IMR-90 (cell line): ENCODE results near the gene EFHC1. TPM values are rescaled to one million over a fixed set of nuclear protein-coding genes. Genes with fewer than 3 reads are reported as not detected.

Source experiments
- ATAC-seq: fragments of 200-7000 bp; cut with Tn5 transposase; 2 replicates; pipeline ENCODE4 v1.9.1; 2020; ENCODE audit warnings: low read depth, mild to moderate bottlenecking, moderate library complexity
- BruUV-seq: library from RNA; stranded (reverse); fragments of 400-500 nt; replicated peaks from 2 replicates; lab custom pipeline; 2021; lab: Mats Ljungman, UMichigan
- CTCF ChIA-PET: fragments of 300-600 bp; formaldehyde crosslinking; extraction: SDS; loops from one replicate; lab custom pipeline; 2021; ENCODE audit warnings: antibody characterized with exemption; lab: Yijun Ruan, JAX
- POLR2A ChIA-PET: fragments of 300-600 bp; sonication (Branson Sonifier 250); formaldehyde crosslinking; loops from one replicate; lab custom pipeline; 2022; ENCODE audit warnings: antibody characterized with exemption; ENCODE audit not compliant: unreplicated experiment; lab: Charles Lee
- DNase-seq: peaks from one replicate; pipeline ENCODE4 v3.0.0; 2013
- H2AFZ ChIP-seq: replicated peaks from 2 replicates; pipeline ENCODE3; 2013; ENCODE audit warnings: low read length, mild to moderate bottlenecking; ENCODE audit not compliant: poor library complexity
- H2AK5ac ChIP-seq: 2 replicates; pipeline ENCODE4 v1.6.1; 2013; ENCODE audit warnings: low read depth, low read length, inconsistent platforms
- H2AK9ac ChIP-seq: replicated peaks from 2 replicates; pipeline ENCODE3; 2013; ENCODE audit warnings: mild to moderate bottlenecking, low read depth, low read length, moderate library complexity; ENCODE audit not compliant: poor library complexity
- H2BK120ac ChIP-seq: 2 replicates; pipeline ENCODE4 v1.6.1; 2013; ENCODE audit warnings: low read depth, low read length, inconsistent platforms
- H2BK15ac ChIP-seq: 3 replicates; pipeline ENCODE4 v1.6.1; 2013; ENCODE audit warnings: low read depth, low read length, inconsistent platforms
- H2BK20ac ChIP-seq: 2 replicates; pipeline ENCODE4 v1.6.1; 2013; ENCODE audit warnings: low read depth, mild to moderate bottlenecking, inconsistent platforms, low read length, moderate library complexity
- H2BK5ac ChIP-seq: 2 replicates; pipeline ENCODE4 v1.6.1; 2013; ENCODE audit warnings: mild to moderate bottlenecking, low read depth, low read length, inconsistent platforms; ENCODE audit not compliant: poor library complexity, severe bottlenecking
- H3K14ac ChIP-seq: replicated peaks from 2 replicates; pipeline ENCODE4 v1.6.1; 2013; ENCODE audit warnings: low read depth, low read length, inconsistent platforms
- H3K18ac ChIP-seq: 2 replicates; pipeline ENCODE4 v1.6.1; 2013; ENCODE audit warnings: low read depth, low read length, control low read depth
- H3K23ac ChIP-seq: 2 replicates; pipeline ENCODE4 v1.6.1; 2013; ENCODE audit warnings: low read depth, low read length, inconsistent platforms
- H3K27ac ChIP-seq: 2 replicates; pipeline ENCODE4 v1.5.1; 2013; ENCODE audit warnings: mild to moderate bottlenecking, control low read depth, low read length; ENCODE audit not compliant: insufficient read depth
- H3K27me3 ChIP-seq: 2 replicates; pipeline ENCODE4 v1.6.1; 2013; ENCODE audit warnings: low read length; ENCODE audit not compliant: control insufficient read depth, insufficient read depth
- H3K36me3 ChIP-seq: 2 replicates; pipeline ENCODE4 v1.6.1; 2013; ENCODE audit warnings: low read length, mixed read lengths; ENCODE audit not compliant: control insufficient read depth, insufficient read depth
- H3K4ac ChIP-seq: 2 replicates; pipeline ENCODE4 v1.6.1; 2013; ENCODE audit warnings: low read depth, low read length, inconsistent platforms
- H3K4me1 ChIP-seq: 2 replicates; pipeline ENCODE4 v1.6.1; 2013; ENCODE audit warnings: low read length, mixed read lengths; ENCODE audit not compliant: control insufficient read depth, insufficient read depth
- H3K4me2 ChIP-seq: 2 replicates; pipeline ENCODE4 v1.6.1; 2013; ENCODE audit warnings: low read depth, mild to moderate bottlenecking, control low read depth, low read length, moderate library complexity
- H3K4me3 ChIP-seq: 2 replicates; pipeline ENCODE4 v1.5.1; 2013; ENCODE audit warnings: low read depth, mild to moderate bottlenecking, control low read depth, low read length, moderate library complexity; ENCODE audit not compliant: insufficient read depth
- H3K56ac ChIP-seq: 2 replicates; pipeline ENCODE4 v1.6.1; 2013; ENCODE audit warnings: low read length, inconsistent platforms; ENCODE audit not compliant: insufficient read depth; ENCODE audit errors: extremely low read depth
- H3K79me1 ChIP-seq, 2 experiments: 2 replicates each; pipeline ENCODE4 v1.6.1; 2013; ENCODE audit warnings: low read length in 2 of 2, inconsistent platforms in 1 of 2, low read depth in 1 of 2
- H3K9ac ChIP-seq: 2 replicates; pipeline ENCODE4 v1.6.1; 2013; ENCODE audit warnings: low read depth, low read length, control low read depth
- H3K9me1 ChIP-seq: 2 replicates; pipeline ENCODE4 v1.6.1; 2013; ENCODE audit warnings: low read length, inconsistent platforms; ENCODE audit not compliant: insufficient read depth
- H3K9me3 ChIP-seq: 2 replicates; pipeline ENCODE4 v1.6.1; 2013; ENCODE audit warnings: low read length; ENCODE audit not compliant: control insufficient read depth, insufficient read depth
- H4K20me1 ChIP-seq: 2 replicates; pipeline ENCODE4 v1.6.1; 2013; ENCODE audit warnings: low read length, inconsistent platforms; ENCODE audit not compliant: insufficient read depth
- H4K5ac ChIP-seq: 2 replicates; pipeline ENCODE4 v1.6.1; 2013; ENCODE audit warnings: mild to moderate bottlenecking, low read depth, low read length, control low read depth
- H4K8ac ChIP-seq, 2 experiments: 2 replicates each; pipeline ENCODE4 v1.6.1; 2013; ENCODE audit warnings: low read depth in 2 of 2, low read length in 2 of 2, control low read depth in 1 of 2, inconsistent platforms in 1 of 2
- H4K91ac ChIP-seq: 2 replicates; pipeline ENCODE4 v1.6.1; 2013; ENCODE audit warnings: low read depth, low read length, inconsistent platforms; ENCODE audit not compliant: insufficient read depth
- CHD1 ChIP-seq: IDR thresholded peaks from 2 replicates; pipeline ENCODE4 v1.6.1; 2012; ENCODE audit warnings: low read depth, low read length, improper control_type of control experiment
- CTCF ChIP-seq: conservative IDR thresholded peaks from 2 replicates; pipeline ENCODE4 v1.5.1; 2012; ENCODE audit warnings: mild to moderate bottlenecking, low read depth, low read length, improper control_type of control experiment
- ELK1 ChIP-seq: fragments of 150-350 bp; IDR thresholded peaks from 2 replicates; pipeline ENCODE4 v1.6.1; 2016; ENCODE audit warnings: low read depth, mild to moderate bottlenecking, low read length, moderate library complexity, borderline replicate concordance
- FOS ChIP-seq: fragments of 150-350 bp; IDR thresholded peaks from 2 replicates; pipeline ENCODE4 v1.6.1; 2016; ENCODE audit warnings: low read depth, low read length
- MAZ ChIP-seq: IDR thresholded peaks from 2 replicates; pipeline ENCODE4 v1.6.1; 2012; ENCODE audit warnings: low read depth, mild to moderate bottlenecking, low read length, improper control_type of control experiment, moderate library complexity, borderline replicate concordance
- NFE2L2 ChIP-seq: fragments of 150-350 bp; IDR thresholded peaks from 2 replicates; pipeline ENCODE4 v1.6.1; 2016; ENCODE audit warnings: low read depth, mild to moderate bottlenecking, low read length
- POLR2A ChIP-seq: IDR thresholded peaks from 2 replicates; pipeline ENCODE4 v1.6.1; 2012; ENCODE audit warnings: mild to moderate bottlenecking, low read depth, low read length
- RCOR1 ChIP-seq: IDR thresholded peaks from 2 replicates; pipeline ENCODE4 v1.6.1; 2012; ENCODE audit warnings: mild to moderate bottlenecking, low read length, improper control_type of control experiment; ENCODE audit not compliant: insufficient replicate concordance
- RFX5 ChIP-seq: IDR thresholded peaks from 2 replicates; pipeline ENCODE4 v1.8.0; 2012; ENCODE audit warnings: low read depth, mild to moderate bottlenecking, low read length, moderate library complexity
- WGBS, 2 experiments: methylation state at CpG; one replicate each; pipeline versions ENCODE4 v1.1.5 to v1.1.7; 2013; ENCODE audit warnings: missing lambda C conversion rate in 2 of 2; ENCODE audit not compliant: insufficient read length in 1 of 2; ENCODE audit errors: extremely low coverage in 2 of 2; 5-methylcytosine and 5-hydroxymethylcytosine counted together
- dilution Hi-C: fragments of 300-500 bp; cut with HindIII; formaldehyde crosslinking; loops from one replicate; pipeline ENCODE4 v1.14.3; 2018; ENCODE audit warnings: low sequenced_read_pairs; ENCODE audit not compliant: unreplicated experiment
- in situ Hi-C: fragments of 300-500 bp; cut with MboI; formaldehyde crosslinking; loops from 3 replicates; pipeline ENCODE4 v1.14.3; 2019; ENCODE audit warnings: low sequenced_read_pairs, inconsistent platforms, mixed read lengths
- intact Hi-C: fragments of 100-400 bp; cut with micrococcal nuclease; formaldehyde crosslinking; loops from 2 replicates; pipeline ENCODE4 v1.10.0; 2022
- polyA plus RNA-seq, 3 experiments: library from polyadenylated mRNA; depleted of rRNA; stranded (reverse); fragments of >200 nt; gene quantifications; 2 replicates each; pipeline ENCODE4 v1.2.3, GENCODE V29; 2012; ENCODE audit warnings: low replicate concordance in 1 of 3
- total RNA-seq: library from RNA; depleted of rRNA; stranded (reverse); fragments of >200 nt; gene quantifications from 2 replicates; pipeline ENCODE4 v1.2.3, GENCODE V29; 2012

The EFHC1 gene
- total and polyA plus RNA-seq, 2 of the 4 experiments (the other 2 are of a cell fraction): 14.0 to 23.0 TPM

GRCh38 chr6:52374247-52374646 is 45.9 kb upstream of the EFHC1 start:
- dilution Hi-C loops (no loop called here), in situ Hi-C loops (no loop called here), intact Hi-C loops (no loop called here)
- DNase-seq: no peak
- no peak overlapping the region for H2BK15ac ChIP-seq
- BruUV-seq: no TSS peak
- H3K4me2 ChIP-seq: no peak overlapping the region
- H3K23ac ChIP-seq: no peak overlapping the region
- H3K27me3 ChIP-seq: no peaks in the 10 kb centered on the region
- H2BK120ac ChIP-seq: no peak overlapping the region
- H4K20me1 ChIP-seq: no peaks in the 10 kb centered on the region
- TF ChIP-seq POLR2A (no peak), CHD1 (no peak), RCOR1 (no peak), MAZ (no peak), NFE2L2 (no peak), FOS (no peak), RFX5 (no peak), ELK1 (no peak), CTCF (no peak)
- H3K4ac ChIP-seq: no peak overlapping the region
- no peak overlapping the region for H3K9ac ChIP-seq
- H3K9me1 ChIP-seq: no peaks in the 10 kb centered on the region; the same call in 1 of the 2 replicates
- no peak overlapping the region for H3K18ac ChIP-seq
- peaks cover 2% of the 10 kb centered on the region; the same call in 1 of the 2 replicates for H3K36me3 ChIP-seq
- no peak overlapping the region for H2AK5ac ChIP-seq
- POLR2A ChIA-PET: no interaction called here
- H3K14ac ChIP-seq: no peak overlapping the region
- no peaks in the 10 kb centered on the region for H3K4me1 ChIP-seq
- CTCF ChIA-PET: no interaction called here
- H4K91ac ChIP-seq: no peak overlapping the region
- H3K79me1 ChIP-seq: peaks cover 0 to 2% of the 10 kb centered on the region in 2 experiments; a peak in 1 of 4 replicates
- no peaks in the 10 kb centered on the region for H3K9me3 ChIP-seq
- no peak overlapping the region for H2AK9ac ChIP-seq
- H3K56ac ChIP-seq: no peak overlapping the region
- H4K8ac ChIP-seq: no peak overlapping the region
- WGBS, 2 experiments: 100% methylated on average over 1 of the region's 4 CpGs; no CpG with 5 or more reads in 1 of the 2 experiments
- no peak overlapping the region for H4K5ac ChIP-seq
- no peak overlapping the region for H3K27ac ChIP-seq
- no peak overlapping the region for H2BK20ac ChIP-seq
- H3K4me3 ChIP-seq: no peak overlapping the region
- H2AFZ ChIP-seq: no peak overlapping the region
- H2BK5ac ChIP-seq: no peak overlapping the region
- ATAC-seq: no peak
